ENCODE measurements around the gene ENAH.
"Not testable (repeated sequence)": the region's sequence is repeated elsewhere in the genome, so short reads cannot be mapped to it uniquely, and the experiment has no call there.

Gene ENAH

DNA sequence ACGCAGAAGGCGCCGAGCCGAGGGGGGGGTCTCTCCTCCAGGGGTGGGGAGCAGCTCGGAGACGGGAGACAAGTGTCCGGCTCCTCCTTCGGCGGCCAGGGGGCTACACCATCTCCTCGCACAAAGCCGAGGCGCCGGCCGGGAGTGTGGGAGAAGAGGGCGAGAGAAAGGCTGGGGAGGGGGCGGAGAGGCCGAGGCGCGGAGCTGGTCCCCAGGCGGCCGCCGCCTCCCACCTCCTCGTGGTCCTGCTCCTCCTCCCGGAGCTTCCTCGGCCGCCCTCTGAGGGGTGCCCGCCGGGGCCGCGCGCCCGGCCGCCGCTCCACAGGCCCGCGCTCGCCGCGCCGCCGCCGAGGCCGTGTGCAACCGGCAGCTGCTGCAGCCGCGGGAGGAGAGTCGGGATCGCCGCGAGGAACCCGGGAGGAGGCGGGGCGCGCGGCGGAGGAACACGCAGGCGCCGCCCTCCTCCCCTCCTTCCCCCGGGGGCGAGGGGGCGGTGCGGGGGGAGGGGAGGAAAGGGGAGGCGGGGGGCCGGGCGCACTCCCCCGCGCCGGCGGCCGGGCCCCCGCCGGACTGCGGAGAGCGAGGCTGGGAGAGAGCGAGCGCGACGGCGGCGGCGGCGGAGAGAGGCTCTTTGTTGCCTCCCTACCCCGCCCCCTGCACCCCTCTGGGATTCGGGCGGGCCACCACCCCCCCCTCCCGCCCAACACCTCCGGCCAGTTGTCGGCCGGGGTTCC, at the start of gene ENAH:
ENAH (minus strand) TSS at position 395 of the 734 bp plus-strand sequence. CDS start 433 bp downstream, outside the sequence.
- DNase-seq (ENCODE audit: low read depth in 3 of 3), result peak in 1 of 3 experiments; percentile 41

DNA sequence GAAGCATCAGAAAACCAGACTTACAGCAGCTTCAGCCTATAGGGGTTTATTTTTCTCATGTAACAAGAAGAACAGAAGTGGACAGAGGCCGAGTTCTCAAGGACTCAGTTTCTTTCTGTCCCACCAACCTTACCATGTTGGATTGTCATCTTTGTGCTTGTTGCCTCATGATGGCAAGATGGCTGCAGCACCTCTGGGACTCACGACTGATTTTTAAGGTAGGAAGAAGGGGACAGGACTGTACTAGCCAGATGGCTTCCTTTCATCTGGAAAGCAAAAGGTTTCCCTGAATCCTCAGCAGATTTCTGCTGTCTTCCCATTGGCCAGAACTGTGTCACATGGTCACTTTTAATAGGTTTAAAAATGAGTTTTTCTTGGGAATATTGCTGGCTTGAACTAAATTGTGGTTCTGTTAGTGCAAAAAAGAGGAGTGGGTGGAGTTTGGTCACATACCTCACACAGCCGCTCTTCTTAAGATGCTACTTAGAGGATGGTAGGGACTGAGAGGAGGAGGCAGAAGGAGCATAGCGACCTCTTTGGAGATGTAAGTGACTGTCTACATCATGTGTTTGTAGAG, 48.1 kb upstream of the ENAH start:
- no peak for DNase-seq (ENCODE audit: low read depth in 3 of 3)

DNA sequence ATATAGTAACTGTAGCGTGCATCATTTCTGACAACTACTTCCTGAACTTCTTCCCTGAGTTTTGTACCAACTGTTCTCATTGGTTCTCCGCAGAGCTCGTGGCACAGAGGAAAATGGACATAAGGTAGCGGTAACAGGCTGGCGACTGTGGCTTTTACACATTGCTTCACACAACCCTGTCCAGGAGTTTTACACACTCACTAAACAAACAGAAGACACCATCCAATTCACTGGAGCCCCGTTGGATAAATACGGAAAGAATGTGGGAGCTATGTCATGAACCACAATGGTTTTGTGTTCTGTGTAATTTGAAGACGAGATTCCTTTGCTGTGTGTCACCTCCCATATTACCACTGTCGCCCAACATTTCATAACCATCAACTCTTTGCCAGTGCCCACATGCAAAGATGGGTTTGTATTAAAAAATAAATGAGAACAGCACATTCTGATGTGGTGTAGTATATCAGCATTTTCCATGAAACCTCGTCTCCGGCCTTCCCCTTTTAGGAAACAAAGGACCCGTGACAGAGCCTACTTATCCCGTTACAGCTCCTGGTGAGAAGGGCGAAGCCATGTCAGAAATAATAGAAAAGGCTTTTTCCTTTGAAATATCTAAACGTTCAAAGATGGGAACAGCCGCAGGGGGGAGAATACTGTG, 47.4 kb upstream of the ENAH start:
- DNase-seq (ENCODE audit: low read depth in 3 of 3), result no peak

DNA sequence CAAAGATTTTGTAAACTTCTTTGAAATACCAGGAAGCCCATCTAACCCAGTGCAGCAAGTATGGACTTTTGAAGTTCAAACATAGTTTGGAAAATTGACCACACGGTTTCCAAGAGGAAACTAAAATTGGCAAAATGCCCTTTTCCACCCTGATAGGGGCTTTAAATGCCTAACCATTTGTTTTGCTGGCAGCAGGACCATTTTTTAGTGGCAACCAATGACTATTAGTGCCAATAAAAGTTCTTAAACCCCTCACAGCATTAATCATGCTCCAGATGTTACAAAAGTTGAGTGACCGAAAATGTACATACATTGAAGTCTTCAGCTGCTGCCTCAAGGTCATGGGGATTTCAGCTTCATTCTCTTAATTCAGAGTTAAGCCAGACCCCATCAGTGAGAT, 46.4 kb upstream of the ENAH start:
- no peak for DNase-seq (ENCODE audit: low read depth in 3 of 3)

DNA sequence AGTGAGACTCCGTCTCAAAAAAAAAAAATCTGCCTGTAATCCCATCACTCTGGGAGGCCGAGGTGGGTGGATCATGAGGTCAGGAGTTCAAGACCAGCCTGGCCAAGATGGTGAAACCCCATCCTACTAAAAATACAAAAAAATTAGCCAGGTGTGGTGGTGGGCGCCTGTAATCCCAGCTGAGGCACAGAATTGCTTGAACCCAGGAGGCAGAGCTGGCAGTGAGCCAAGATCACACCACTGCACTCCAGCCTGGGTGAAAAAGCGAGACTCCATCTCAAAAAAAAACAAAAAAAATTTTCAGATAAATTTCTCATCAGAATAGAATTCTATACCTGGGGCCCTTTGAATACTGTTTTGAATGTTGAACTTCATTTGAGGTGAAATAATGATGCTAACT, 45.3 kb upstream of the ENAH start:
- DNase-seq (ENCODE audit: low read depth in 3 of 3), result not testable (repeated sequence)

DNA sequence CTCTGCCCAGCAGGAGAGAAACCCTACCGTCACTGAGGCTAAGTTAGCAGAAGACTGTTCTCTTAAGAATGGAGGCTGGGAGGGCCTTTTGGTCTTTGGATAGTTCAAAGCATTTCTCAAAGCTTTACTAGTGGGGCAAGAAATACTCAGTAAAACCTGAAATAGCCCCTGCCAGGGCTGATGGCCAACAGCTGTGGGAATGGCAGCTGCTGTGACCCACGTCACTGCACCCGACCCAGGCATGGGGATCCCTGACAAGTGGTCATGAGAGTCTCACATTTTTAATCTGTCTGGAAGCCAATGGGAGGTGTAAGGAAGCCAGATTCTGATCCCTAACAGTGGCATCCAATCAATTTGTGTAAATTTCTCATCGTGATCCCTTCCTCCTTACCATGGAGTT, 44.5 kb upstream of the ENAH start:
- no peak for DNase-seq (ENCODE audit: low read depth in 3 of 3)

DNA sequence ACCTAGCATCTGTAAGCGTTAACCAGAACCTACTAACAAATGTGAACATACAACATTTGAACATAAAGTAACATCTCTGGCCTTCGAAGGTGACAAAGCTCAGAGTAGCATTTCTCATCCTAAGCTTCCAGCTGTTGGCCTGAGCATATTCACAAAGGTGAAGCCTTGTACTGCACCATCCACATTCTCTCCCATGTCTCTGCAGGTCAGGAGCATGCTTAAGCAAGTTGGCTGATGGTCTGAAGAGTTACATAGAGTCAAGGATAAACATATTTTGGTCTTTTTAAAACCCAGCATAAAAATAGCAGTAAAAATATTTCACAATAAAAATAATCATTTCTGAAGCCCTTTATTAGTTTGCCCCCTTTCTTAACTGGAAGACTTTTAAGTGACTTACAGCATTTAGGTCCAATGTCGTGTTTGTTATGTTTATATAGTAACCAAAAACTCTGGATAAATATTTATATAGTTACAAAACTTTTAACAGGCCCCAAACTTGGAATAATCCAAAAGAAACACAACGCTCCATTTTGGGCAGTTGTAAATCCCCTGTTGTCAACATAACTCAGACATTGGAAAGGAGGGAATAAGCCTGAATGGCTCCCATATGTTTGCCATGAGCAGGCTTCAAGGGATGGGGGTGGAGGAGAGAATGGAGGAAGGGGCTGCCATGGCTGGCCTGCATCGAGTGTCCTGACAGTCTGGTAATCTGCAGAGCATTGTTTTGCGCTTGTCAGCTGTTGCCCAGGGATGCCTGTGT, 42.8 kb upstream of the ENAH start:
- no peak for DNase-seq (ENCODE audit: low read depth in 3 of 3)

DNA sequence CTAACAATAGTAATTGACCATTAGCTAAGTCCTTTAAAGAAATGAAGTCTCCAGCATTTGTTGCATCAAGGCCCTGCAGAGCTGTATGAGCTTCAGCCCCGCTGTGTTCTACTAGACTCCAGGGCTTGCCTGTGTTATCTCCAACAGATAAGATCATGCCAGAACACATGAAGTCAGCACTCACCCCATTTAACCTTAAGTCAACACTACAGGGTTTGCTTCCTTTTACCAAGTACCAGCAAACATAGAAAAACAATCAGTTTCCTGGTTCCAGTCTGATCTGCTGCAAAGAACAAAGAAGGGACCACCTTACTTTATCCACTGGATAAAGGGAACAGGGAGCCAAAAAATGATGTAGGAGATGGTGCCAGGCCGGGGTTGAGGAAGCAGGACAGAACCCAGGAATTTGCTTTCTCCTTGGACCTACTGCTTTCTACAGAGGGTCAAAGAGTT, 41.3 kb upstream of the ENAH start:
- DNase-seq (ENCODE audit: low read depth in 3 of 3), result no peak

DNA sequence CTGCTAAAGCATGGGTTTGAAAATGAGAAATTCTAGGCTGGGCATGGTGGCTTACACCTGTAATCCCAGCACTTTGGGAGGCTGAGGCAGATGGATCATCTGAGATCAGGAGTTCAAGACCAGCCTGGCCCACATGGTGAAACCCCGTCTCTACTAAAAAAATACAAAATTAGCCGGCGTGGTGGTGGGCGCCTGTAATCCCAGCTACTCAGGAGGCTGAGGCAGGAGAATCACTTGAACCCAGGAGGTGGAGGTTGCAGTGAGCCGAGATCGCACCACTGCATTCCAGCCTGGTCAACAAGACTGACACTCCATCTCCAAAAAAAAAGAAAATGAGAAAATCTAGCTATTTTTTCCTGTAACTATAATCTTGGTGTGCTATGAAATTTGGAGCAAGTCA, 40.8 kb upstream of the ENAH start:
- DNase-seq (ENCODE audit: low read depth in 3 of 3), result not testable (repeated sequence)

DNA sequence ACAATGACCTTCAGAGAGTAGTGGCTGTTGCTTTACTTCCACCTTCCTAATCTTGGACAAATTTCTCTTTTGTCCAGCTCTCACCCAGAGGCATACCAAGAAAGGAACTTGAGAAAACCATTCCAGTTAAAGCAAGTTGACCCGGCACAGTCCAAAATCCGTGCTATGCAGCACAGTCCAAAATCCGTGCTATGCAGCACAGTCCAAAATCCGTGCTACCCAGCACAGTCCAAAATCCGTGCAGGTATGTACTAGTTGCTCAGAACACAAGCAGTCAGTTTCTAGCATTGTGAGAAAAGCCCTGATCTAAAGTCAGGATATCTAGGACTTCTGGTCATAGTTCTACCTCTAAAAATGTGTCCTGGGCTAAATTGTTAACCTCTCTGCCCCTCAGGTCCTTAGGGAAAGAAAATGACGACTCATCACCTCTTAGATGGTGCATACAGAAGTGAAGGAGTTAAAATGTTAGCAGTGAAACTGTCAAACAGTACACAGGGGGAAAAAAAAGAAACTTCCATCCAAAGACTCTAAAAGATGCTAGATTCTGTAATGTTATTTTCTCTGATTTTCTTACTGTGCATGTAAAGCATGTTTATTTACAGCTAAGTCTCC, 40.3 kb upstream of the ENAH start:
- no peak for DNase-seq (ENCODE audit: low read depth in 3 of 3)

DNA sequence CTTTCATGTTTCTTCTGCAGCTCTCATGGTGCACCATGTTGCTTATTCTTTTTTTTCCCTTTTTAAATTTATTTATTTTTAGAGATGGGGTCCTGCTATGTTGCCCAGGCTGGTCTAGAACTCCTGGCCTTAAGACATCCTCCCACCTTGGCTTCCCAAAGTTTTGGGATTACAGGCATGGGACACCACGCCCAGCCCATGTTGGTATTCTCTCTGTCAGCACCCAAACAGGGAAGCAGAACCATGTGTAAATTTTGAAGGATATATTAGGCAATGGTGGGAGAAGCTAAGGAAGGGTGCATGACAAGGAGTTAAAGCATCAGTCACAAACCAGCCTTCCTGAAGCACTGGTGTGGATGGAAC, 39.6 kb upstream of the ENAH start:
- no peak for DNase-seq (ENCODE audit: low read depth in 3 of 3)

DNA sequence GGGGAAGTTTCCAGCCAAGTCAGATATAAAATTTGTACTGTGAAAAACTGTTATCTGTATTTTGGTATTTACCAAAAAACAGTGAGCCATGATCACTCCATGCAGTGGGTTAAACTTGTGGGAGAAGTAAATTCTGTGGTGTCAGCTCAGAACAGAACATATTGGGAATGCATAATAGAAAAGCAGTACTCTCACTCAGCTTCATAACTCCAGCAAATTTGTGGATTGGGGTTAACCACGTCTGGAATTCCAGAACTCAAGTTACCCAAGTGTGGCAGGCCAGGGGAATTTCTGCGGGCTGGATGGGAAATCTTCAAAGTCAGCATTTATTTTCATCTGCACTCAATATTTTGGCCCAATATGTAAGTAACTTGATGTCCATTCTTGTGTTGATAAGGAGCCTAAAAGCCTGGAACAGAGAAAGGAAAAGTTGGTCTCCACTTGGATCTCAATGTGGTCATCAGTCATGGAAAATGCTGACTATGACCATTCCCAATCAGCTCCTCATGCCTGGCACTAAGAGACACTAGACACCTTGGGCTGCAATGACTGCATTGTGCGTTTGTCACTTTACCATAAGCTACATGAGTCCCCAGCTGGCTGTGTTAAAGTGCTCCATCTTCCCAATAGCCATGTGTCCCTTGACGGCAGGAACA, 39.1 kb upstream of the ENAH start:
- no peak for DNase-seq (ENCODE audit: low read depth in 3 of 3)

DNA sequence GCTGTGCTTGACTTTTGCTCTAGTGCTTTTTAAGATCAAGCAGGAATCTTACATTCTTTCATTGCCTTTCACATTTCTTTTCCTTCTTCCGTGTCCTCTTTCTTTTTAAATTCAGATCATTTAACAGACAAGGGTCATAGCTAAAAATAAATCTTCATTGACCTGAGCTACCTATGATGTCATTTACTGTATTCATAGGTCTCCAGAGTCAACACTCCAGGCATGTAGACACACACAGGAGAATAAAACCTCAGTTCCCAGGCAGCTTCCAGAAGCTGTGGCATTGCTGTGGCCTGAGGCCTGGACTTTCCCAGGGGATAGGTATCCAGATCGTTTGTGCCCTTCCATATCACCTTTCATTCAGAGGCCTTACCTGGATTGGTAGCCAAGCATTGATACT, 38.5 kb upstream of the ENAH start:
- no peak for DNase-seq (ENCODE audit: low read depth in 3 of 3)

DNA sequence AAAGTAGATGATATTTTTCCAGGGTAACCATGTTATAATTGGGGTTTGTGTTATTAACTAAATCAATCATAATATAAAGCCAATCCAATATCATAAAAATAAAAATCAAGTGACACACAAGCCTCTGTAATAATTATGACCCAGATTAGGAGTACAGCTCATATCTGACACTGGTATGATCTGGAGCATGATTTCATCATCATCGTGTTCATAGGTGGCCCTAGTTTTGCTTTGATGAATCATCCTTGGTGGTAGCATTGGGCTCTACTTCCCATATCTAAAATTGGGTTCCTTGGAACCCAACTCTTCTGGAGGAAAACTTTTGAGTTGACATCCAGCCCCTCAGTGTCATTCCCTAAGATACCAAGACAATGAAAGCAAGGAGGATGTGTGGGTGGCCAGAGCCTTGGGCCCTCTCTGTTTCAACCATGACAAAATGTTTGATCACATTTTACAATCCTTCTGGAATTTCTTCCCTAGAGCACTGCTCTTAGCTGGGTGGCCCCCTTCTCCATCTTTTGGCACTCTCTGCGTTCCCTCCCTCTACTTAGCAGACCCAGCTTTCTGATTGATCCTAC, 37.0 kb upstream of the ENAH start:
- no peak for DNase-seq (ENCODE audit: low read depth in 3 of 3)

DNA sequence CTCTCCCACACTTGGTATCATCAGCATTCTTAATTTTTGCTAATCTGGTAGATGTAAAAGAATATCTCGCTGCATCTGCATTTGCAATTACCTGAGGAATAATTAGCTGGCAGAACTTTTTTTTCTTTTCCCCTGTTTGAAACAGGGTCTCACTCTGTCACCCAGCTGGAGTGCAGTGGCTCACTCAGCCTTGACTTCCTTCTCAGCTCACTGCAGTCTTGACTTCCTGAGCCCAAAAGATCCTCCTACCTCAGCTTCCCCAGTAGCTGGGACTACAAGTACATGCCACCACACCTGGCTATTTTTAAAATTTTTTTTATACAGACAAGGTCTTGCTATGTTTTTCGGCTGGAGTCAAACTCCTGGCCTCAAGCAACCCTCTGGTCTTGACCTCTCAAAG, 35.4 kb upstream of the ENAH start:
- no peak for DNase-seq (ENCODE audit: low read depth in 3 of 3)

DNA sequence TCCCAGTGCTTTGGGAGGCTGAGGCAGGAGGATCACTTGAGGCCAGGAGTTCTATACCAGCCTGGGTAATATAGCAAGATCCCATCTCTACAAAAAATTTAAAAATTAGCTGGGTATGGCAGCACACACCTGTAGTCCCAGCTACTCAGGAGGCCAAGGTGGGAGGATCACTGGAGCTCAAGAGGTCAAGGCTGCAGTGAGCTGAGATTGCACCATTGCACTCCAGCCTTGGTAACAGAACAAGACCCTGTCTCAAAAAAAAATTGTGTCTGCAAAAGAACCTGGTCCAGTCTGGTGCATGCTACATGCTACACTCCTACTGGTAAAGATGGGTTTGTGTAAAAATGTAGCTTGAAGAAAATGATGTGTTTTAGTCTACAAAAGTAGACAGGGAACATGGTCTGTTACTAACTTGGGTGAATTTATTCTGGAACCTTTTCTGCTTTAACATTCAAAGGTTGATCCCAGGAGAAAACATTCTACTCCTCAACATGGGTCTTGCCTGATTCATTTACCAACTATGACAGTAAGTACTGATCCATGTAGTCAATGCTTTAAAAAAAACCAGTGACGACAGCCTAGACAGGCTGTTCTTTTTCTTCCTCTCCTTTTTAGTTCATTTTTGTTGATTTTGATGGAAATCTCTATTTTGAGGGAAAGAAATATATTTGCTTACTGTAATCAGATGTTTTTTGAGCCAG, 32.7 kb upstream of the ENAH start:
- DNase-seq (ENCODE audit: low read depth in 3 of 3), result no peak

DNA sequence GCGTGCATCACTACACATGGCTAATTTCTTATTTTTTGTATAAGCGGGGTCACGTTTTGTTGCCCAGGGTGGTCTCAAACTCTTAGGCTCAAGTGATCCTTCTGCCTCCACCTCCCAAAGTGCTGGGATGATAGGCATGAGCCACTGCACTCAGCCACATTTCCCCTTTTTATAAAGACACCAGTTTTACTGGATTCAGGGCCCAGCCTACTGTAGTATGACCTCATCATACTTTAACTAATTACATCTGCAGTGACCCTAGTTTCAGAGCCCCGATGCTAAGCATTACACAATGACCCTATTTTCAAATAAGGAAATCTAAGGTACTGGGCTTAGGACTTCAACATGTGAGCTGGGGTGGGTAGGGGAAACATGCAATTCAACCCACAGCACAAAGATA, 31.8 kb upstream of the ENAH start:
- DNase-seq (ENCODE audit: low read depth in 3 of 3), result no peak

DNA sequence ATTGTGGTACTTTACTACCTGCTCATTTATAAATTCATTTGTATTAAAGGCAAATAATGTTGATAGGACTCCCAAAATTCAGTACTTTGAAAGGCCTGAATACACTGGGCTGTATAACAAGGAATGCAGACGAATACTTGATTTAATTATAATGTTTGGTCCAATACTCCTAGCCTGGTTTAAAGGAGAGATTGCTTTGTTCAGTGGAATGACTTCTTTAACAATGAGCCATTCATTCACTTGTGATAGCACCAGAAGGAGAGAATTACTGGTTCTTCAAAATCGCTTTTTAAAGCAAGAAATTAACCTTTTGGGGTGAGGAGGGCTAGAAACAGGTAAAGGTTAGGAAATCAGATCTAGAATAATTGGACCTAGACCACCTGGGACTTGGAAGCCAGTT, 28.3 kb upstream of the ENAH start:
- no peak for DNase-seq (ENCODE audit: low read depth in 3 of 3)

DNA sequence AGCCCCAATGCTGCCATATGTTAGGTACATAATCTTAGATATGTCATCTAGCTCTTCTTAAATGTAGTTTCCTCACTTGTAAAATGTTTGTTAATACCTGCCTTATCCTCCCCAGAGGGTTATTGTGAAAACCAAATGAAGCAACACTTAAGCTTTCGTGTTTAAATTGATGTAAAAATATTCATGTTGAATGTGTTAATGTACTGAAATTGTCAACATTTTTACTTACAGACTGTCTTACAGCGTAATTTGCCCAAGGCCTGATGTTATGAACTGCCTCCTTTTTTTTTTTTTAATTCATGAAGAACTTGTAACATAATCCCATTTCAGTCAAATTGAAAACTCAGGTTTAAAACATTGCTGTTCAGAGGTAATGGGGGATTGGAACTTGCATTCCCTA, 25.6 kb upstream of the ENAH start:
- no peak for DNase-seq (ENCODE audit: low read depth in 3 of 3)

DNA sequence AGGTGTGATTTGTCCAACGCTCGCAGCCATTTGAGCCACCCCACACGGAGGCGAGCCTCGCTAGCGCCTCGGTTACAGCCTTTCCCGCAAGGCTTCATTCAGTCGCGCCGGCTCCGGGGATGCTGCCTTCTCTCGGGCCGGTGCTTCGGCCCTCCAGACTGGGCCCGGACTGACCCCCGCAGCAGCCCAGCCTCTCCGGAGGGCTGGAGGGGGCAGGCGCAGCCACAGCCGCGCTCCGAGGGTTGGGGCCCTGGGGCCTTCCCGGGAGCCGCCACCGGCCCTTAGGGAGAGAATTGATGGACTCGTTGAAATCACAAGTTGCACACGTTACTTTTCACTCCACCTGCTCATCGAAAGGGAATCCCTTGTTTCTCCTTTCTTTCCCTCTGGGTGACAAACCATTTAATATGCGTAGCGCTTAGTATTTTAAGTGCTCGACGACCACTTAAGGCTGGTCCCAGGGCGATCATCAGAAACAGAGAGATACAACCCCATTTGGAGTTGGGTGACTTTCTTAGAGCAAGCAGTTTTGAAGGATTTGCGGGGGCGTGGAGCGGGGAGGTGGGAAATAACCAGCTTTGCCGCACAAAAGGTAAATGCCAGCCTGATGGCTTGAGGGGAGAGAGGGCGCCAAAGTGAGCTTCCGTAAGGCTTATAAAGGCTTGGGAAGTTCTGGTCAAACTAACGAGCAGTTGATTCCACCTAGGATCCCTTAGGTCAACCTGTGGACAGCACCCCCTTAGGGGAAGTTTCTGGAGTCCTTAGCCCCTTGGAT, 24.6 kb upstream of the ENAH start:
- no peak for DNase-seq (ENCODE audit: low read depth in 3 of 3)
